Heart right ventricle (tissue), 16 donors: Measurements from ENCODE around the gene H2AZ2. TPM values are rescaled to one million over a fixed set of nuclear protein-coding genes. Genes with fewer than 3 reads are reported as not detected.

ENCODE experiments used
- ATAC-seq, 8 donors: fragments of 200-7000 bp; cut with Tn5 transposase; one replicate each; pipeline ENCODE4 v1.9.1; 2020; ENCODE audit warnings: mild to moderate bottlenecking in 8 of 8, moderate library complexity in 8 of 8, moderate number of reproducible peaks in 1 of 8
- DNase-seq, 2 donors: peaks; one replicate each; pipeline ENCODE4 v3.0.0-alpha.2; 2020
- H3K27ac ChIP-seq, 10 donors: fragments of 200-600 bp; sonication (generic) in 2 of 10; one replicate each; pipeline versions ENCODE4 v1.5.0 to v1.8.0; 2020 to 2022; ENCODE audit warnings: mild to moderate bottlenecking in 3 of 10
- H3K27me3 ChIP-seq, 7 donors: fragments of 200-600 bp; one replicate each; pipeline ENCODE4 v1.8.0; 2021 to 2022; ENCODE audit warnings: mild to moderate bottlenecking in 2 of 7
- H3K36me3 ChIP-seq, 9 donors: fragments of 200-600 bp; sonication (generic) in 1 of 9; one replicate each; pipeline versions ENCODE4 v1.5.0 to v1.8.0; 2020 to 2022; ENCODE audit warnings: mild to moderate bottlenecking in 2 of 9
- H3K4me1 ChIP-seq, 9 donors: fragments of 200-600 bp; sonication (generic) in 1 of 9; one replicate each; pipeline versions ENCODE4 v1.5.0 to v1.8.0; 2020 to 2022; ENCODE audit warnings: mild to moderate bottlenecking in 4 of 9
- H3K4me3 ChIP-seq, 10 donors: fragments of 200-600 bp; sonication (generic) in 2 of 10; one replicate each; pipeline versions ENCODE4 v1.5.0 to v1.8.0; 2020 to 2022; ENCODE audit warnings: mild to moderate bottlenecking in 7 of 10, moderate library complexity in 2 of 10
- H3K9me3 ChIP-seq, 11 donors: fragments of 200-600 bp in 10 of 11; sonication (generic) in 2 of 11; one replicate each; pipeline versions ENCODE4 v1.5.0 to v1.8.0; 2013 to 2022; ENCODE audit warnings: mild to moderate bottlenecking in 2 of 11, control low read depth in 1 of 11, moderate library complexity in 1 of 11
- CTCF ChIP-seq, 9 donors: fragments of 200-600 bp; sonication (generic) in 2 of 9; IDR thresholded peaks; one replicate each; pipeline versions ENCODE4 v1.5.0 to v1.8.0; 2021 to 2022; ENCODE audit warnings: antibody characterized with exemption in 9 of 9, mild to moderate bottlenecking in 5 of 9, moderate library complexity in 1 of 9
- WGBS, 2 donors: extraction: QIAGEN DNeasy Blood & Tissue Kit; methylation state at CpG; one replicate each; pipeline ENCODE4 v1.1.7; 2013; ENCODE audit warnings: inconsistent platforms in 1 of 2; 5-methylcytosine and 5-hydroxymethylcytosine counted together
- intact Hi-C, 10 donors: fragments of 100-400 bp; cut with DNase I; formaldehyde crosslinking; loops; one replicate each; pipeline versions ENCODE4 v1.11.1 to v1.14.2; 2022
- polyA plus RNA-seq, 2 donors: library from polyadenylated mRNA; stranded (reverse); fragments of 200-250 nt; gene quantifications; one replicate each; pipeline ENCODE4 v1.2.3, GENCODE V29; 2013
- total RNA-seq, 10 donors: library from RNA; stranded (reverse); fragmentation: NEBNext Ultra II Directional in 3 of 10; extraction: Animal tissue kit (Norgen Biotek cat#: 25700) in 3 of 10; gene quantifications; one replicate each; pipeline versions ENCODE4 v1.2.1 to v1.2.4, GENCODE V29; 2021 to 2023
- donor health status: Arrhythmogenic right ventricular cardiomyopathy.
- donor health status: ischemic (EF 13 %, LVEDD 7.1; RV severe dilation, severe dysfunction).
- donor health status: healthy with polysubstance abuse.
- donor health status: DM: no; HTN: yes; CAD: no.
- donor health status: DM: no; HTN: no; CAD: no.
- donor health status: ischemic (EF 25% LVEDD 6.9; RV normal size, moderate dysfunction).
- donor health status: ischemic (EF 25% LVEDD 5.7; RV mildly dilated, moderate dysfunction).
- donor health status: healthy.
- donor health status: DM: yes; HTN: yes; CAD: no.
- donor health status: Ischemic cardiomyopathy.
- donor health status: ischemic (EF 35%, LVEDD 5.7; RV mildly dilated, moderate dysfunction).
- donor health status: nonischemic (EF 11% LVEDD 7.7; RV severe dilation, severe dysfunction).
- donor health status: DM: yes; HTN: yes; CAD: no.
- donor health status: PGD.
- donor health status: ischemic (EF 29% LVEDD 5.4; RV normal size, mild dysfunction).
- donor health status: nonischemic (EF 23%, LVEDD 6.1; RV moderate dilation, normal function).

The H2AZ2 gene
- total and polyA plus RNA-seq, 12 donors = 109 to 280 (median 257) TPM

GRCh38 chr7:44881066-44881600 is 33.2 kb upstream of the H2AZ2 start:
- Histone ChIP-seq H3K27me3 (no peaks in the 10 kb centered on the region), H3K4me3 (peak overlapping the region; percentile 1 to 97 (median 86)), H3K27ac (peak overlapping the region in 4 of 10 donors; percentile 8 to 46 (median 18)), H3K36me3 (peaks cover 0 to 46% (median 0%) of the 10 kb centered on the region in 9 donors), H3K4me1 (peaks cover 9 to 83% (median 63%) of the 10 kb centered on the region in 9 donors), H3K9me3 (no peaks in the 10 kb centered on the region)
- DNase-seq = no peak
- no peak for TF ChIP-seq CTCF (IDR thresholded peaks at IDR 0.05)
- no peak for ATAC-seq
- intact Hi-C loops = loop anchor here in 1 of 10 donors (5.0 to 10.0 kb wide), 3 partner anchors 34 to 234 kb away; partner anchors contain the start of genes H2AZ2 and TBRG4
- 10% methylated on average over 1 of the region's 1 CpG for WGBS, 2 donors

- Histone ChIP-seq H3K27ac (peak overlapping the region in 5 of 10 donors; percentile 8 to 46 (median 11)), H3K4me1 (peaks cover 9 to 83% (median 63%) of the 10 kb centered on the region in 9 donors), H3K9me3 (no peaks in the 10 kb centered on the region), H3K36me3 (peaks cover 0 to 46% (median 0%) of the 10 kb centered on the region in 9 donors), H3K27me3 (no peaks in the 10 kb centered on the region), H3K4me3 (peak overlapping the region in 8 of 10 donors; percentile 1 to 97 (median 92))
- no peak for TF ChIP-seq CTCF (IDR thresholded peaks at IDR 0.05)
- WGBS, 2 donors = 29 to 34% methylated on average over 4 of the region's 4 CpGs
- ATAC-seq = no peak
- intact Hi-C loops = loop anchor here in 1 of 10 donors (5.0 to 10.0 kb wide), 3 partner anchors 33 to 234 kb away; partner anchors contain the start of genes H2AZ2 and TBRG4
- no peak for DNase-seq
Observed at GRCh38 chr7:44880317-44881018, 32.6 kb upstream of the H2AZ2 start.

- ATAC-seq (no peak), DNase-seq (no peak)
- Histone ChIP-seq H3K4me3 (no peak overlapping the region), H3K27me3 (no peaks in the 10 kb centered on the region), H3K9me3 (no peaks in the 10 kb centered on the region), H3K4me1 (peaks cover 0 to 49% (median 35%) of the 10 kb centered on the region in 9 donors), H3K27ac (no peak overlapping the region), H3K36me3 (peaks cover 0 to 28% (median 0%) of the 10 kb centered on the region in 9 donors)
- 81 to 83% methylated on average over 4 of the region's 4 CpGs for WGBS, 2 donors
- intact Hi-C loops = loop anchor here in 1 of 10 donors (2.0 kb wide), 1 partner anchor 14 kb away; no protein-coding TSS in a partner anchor
- TF ChIP-seq CTCF (IDR thresholded peaks at IDR 0.05) = no peak
Observed at GRCh38 chr7:44876393-44876792, 28.5 kb upstream of the H2AZ2 start.

- Histone ChIP-seq H3K4me3 (no peak overlapping the region), H3K4me1 (peaks cover 0 to 38% (median 23%) of the 10 kb centered on the region in 9 donors), H3K9me3 (no peaks in the 10 kb centered on the region), H3K27me3 (no peaks in the 10 kb centered on the region), H3K36me3 (peaks cover 0 to 18% (median 0%) of the 10 kb centered on the region in 9 donors), H3K27ac (no peak overlapping the region)
- DNase-seq (no peak), ATAC-seq (peak in 2 of 8 donors; percentile 41 to 44)
- TF ChIP-seq CTCF (IDR thresholded peaks at IDR 0.05) = no peak
- intact Hi-C loops = no loop called here
- 65 to 67% methylated on average over 11 of the region's 11 CpGs for WGBS, 2 donors
Observed at GRCh38 chr7:44875241-44875640, 27.4 kb upstream of the H2AZ2 start.
